ENCODE data around the gene USP35.

USP35 gene

DNA sequence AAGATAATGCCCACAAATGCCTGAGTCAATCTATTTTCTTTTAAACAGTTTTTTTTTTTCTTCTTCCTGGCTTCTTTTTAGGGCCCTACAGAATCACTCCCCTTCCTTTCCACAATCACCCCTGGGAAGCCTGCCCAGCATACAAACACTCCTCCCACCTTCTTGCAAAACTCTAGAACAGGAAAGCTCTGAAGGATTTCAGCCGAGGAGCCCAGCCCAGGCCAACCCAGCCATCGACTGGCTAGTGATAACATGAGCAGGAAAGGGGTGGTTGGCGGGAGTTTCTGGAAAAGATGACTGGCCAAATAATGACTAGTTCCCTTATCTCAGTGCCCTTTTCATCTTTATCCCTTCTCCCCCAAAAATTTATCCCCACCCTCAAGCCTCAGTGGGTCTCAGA lies 68.2 kb downstream of the USP35 start:
- no peaks in the 10 kb centered on the region for H3K27me3 ChIP-seq (ENCODE audit: insufficient read depth, low read length, poor library complexity)
- H4K8ac ChIP-seq (ENCODE audit: low read depth, low read length): no peak overlapping the region
- H2BK120ac ChIP-seq (ENCODE audit: low read depth, low read length): no peak overlapping the region
- DNase-seq: peak; percentile 27
- H3K9ac ChIP-seq (ENCODE audit: low read length): no peak overlapping the region
- no peak overlapping the region for H3K27ac ChIP-seq (ENCODE audit: low read depth, low read length)
- H2BK5ac ChIP-seq (ENCODE audit: low read length): no peak overlapping the region
- H3K18ac ChIP-seq (ENCODE audit: low read length): no peak overlapping the region
- H3K79me1 ChIP-seq (ENCODE audit: low read length): no peaks in the 10 kb centered on the region
- H3K56ac ChIP-seq (ENCODE audit: low read length): no peak overlapping the region
- no peak overlapping the region for H2BK15ac ChIP-seq (replicated peaks; ENCODE audit: low read depth)
- H3K4ac ChIP-seq (ENCODE audit: low read depth, low read length): peak overlapping the region; percentile 9
- H3K4me3 ChIP-seq (ENCODE audit: low read length): no peak overlapping the region
- H2AK5ac ChIP-seq (ENCODE audit: low read length): no peak overlapping the region
- no peak overlapping the region for H3K4me2 ChIP-seq (ENCODE audit: low read length)
- no peaks in the 10 kb centered on the region for H3K36me3 ChIP-seq (ENCODE audit: control insufficient read depth, insufficient read depth, low read length)
- H4K5ac ChIP-seq (ENCODE audit: low read length): no peak overlapping the region
- H3K79me2 ChIP-seq (ENCODE audit: control insufficient read depth, insufficient read depth, low read length): no peaks in the 10 kb centered on the region
- peaks cover 11% of the 10 kb centered on the region for H3K4me1 ChIP-seq (ENCODE audit: control insufficient read depth, low read depth, low read length)
- no CpG with 5 or more reads among the region's 3 CpGs for WGBS (ENCODE audit: extremely low coverage, insufficient coverage, low lambda C conversion rate)
- no peak overlapping the region for H3K23ac ChIP-seq (ENCODE audit: low read length)

DNA sequence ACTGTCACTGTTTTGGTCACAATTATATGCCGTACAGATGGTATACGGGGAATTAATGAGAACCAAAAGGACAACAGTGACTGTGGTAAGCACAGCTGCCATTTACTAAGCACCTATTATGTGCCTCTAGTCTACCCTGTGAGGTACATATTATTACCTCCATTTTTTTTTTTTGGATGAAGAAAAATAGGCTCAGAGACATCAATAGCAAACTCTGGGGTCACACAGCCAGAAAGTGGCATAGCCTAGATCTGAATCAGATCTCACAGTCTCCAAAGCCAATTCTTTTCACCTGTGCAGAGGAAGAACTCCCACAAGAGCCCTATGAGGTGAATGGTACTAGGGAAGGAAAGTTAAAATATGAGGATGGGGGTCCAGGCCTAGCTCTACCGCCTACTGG lies 68.9 kb downstream of the USP35 start:
- Histone ChIP-seq H4K5ac (ENCODE audit: low read length) (no peak overlapping the region), H2BK5ac (ENCODE audit: low read length) (no peak overlapping the region), H3K23ac (ENCODE audit: low read length) (no peak overlapping the region), H2BK15ac (replicated peaks; ENCODE audit: low read depth) (no peak overlapping the region), H3K79me2 (ENCODE audit: control insufficient read depth, insufficient read depth, low read length) (no peaks in the 10 kb centered on the region), H3K4me3 (ENCODE audit: low read length) (no peak overlapping the region), H3K18ac (ENCODE audit: low read length) (no peak overlapping the region), H2AK5ac (ENCODE audit: low read length) (no peak overlapping the region), H3K36me3 (ENCODE audit: control insufficient read depth, insufficient read depth, low read length) (no peaks in the 10 kb centered on the region), H4K8ac (ENCODE audit: low read depth, low read length) (no peak overlapping the region), H3K27ac (ENCODE audit: low read depth, low read length) (no peak overlapping the region), H3K56ac (ENCODE audit: low read length) (no peak overlapping the region), H2BK120ac (ENCODE audit: low read depth, low read length) (no peak overlapping the region), H3K4me2 (ENCODE audit: low read length) (no peak overlapping the region), H3K79me1 (ENCODE audit: low read length) (no peaks in the 10 kb centered on the region), H3K4ac (ENCODE audit: low read depth, low read length) (no peak overlapping the region), H3K4me1 (ENCODE audit: control insufficient read depth, low read depth, low read length) (peaks cover 18% of the 10 kb centered on the region), H3K27me3 (ENCODE audit: insufficient read depth, low read length, poor library complexity) (no peaks in the 10 kb centered on the region), H3K9ac (ENCODE audit: low read length) (no peak overlapping the region)
- no CpG with 5 or more reads among the region's 3 CpGs for WGBS (ENCODE audit: extremely low coverage, insufficient coverage, low lambda C conversion rate)
- DNase-seq: no peak

DNA sequence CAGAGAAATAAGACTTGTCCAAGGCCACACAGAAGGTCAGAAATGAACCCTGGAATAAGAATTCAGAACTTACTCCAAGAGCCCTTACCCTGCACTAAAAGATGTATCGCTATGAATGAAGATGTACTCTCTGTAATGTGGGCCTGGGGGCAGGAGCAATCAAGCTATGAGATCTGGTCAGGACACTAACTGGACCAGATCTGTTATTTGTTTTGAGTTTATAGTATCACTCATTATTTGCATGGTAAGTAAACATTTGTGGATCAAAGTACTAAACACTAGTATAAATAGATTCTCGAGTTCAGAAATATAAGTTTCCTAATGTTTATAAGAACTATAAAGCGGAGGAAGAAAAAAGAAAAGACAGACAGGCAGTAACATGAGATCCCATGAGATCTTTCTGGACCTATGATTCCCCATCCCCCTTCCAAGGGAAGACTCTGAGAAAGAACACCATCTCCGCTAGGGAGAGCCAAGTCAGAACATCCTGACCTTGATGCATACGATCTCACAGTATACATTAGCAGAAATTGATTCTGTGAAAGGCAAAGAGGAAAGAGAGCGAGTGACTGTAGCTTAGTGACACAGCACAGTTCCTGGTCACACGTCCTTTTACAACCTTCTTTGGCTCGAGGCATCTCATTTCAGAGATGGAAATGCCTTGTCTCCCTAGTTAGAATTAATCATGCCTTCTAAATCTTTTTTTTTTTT lies 71.2 kb downstream of the USP35 start:
- H2BK5ac ChIP-seq (ENCODE audit: low read length): no peak overlapping the region
- no peak overlapping the region for H4K5ac ChIP-seq (ENCODE audit: low read length)
- H3K36me3 ChIP-seq (ENCODE audit: control insufficient read depth, insufficient read depth, low read length): no peaks in the 10 kb centered on the region
- no peak overlapping the region for H3K9ac ChIP-seq (ENCODE audit: low read length)
- no peaks in the 10 kb centered on the region for H3K79me1 ChIP-seq (ENCODE audit: low read length)
- no peak overlapping the region for H2AK5ac ChIP-seq (ENCODE audit: low read length)
- H3K4me2 ChIP-seq (ENCODE audit: low read length): no peak overlapping the region
- H2BK120ac ChIP-seq (ENCODE audit: low read depth, low read length): no peak overlapping the region
- H3K27ac ChIP-seq (ENCODE audit: low read depth, low read length): no peak overlapping the region
- H4K8ac ChIP-seq (ENCODE audit: low read depth, low read length): no peak overlapping the region
- H3K56ac ChIP-seq (ENCODE audit: low read length): peak overlapping the region; percentile 66
- H3K79me2 ChIP-seq (ENCODE audit: control insufficient read depth, insufficient read depth, low read length): no peaks in the 10 kb centered on the region
- no peak overlapping the region for H3K4ac ChIP-seq (ENCODE audit: low read depth, low read length)
- H3K18ac ChIP-seq (ENCODE audit: low read length): no peak overlapping the region
- no peak overlapping the region for H2BK15ac ChIP-seq (replicated peaks; ENCODE audit: low read depth)
- H3K4me1 ChIP-seq (ENCODE audit: control insufficient read depth, low read depth, low read length): peaks cover 18% of the 10 kb centered on the region
- no peaks in the 10 kb centered on the region for H3K27me3 ChIP-seq (ENCODE audit: insufficient read depth, low read length, poor library complexity)
- no peak overlapping the region for H3K4me3 ChIP-seq (ENCODE audit: low read length)
- no CpG with 5 or more reads among the region's 8 CpGs for WGBS (ENCODE audit: extremely low coverage, insufficient coverage, low lambda C conversion rate)
- no peak overlapping the region for H3K23ac ChIP-seq (ENCODE audit: low read length)
- DNase-seq: no peak

DNA sequence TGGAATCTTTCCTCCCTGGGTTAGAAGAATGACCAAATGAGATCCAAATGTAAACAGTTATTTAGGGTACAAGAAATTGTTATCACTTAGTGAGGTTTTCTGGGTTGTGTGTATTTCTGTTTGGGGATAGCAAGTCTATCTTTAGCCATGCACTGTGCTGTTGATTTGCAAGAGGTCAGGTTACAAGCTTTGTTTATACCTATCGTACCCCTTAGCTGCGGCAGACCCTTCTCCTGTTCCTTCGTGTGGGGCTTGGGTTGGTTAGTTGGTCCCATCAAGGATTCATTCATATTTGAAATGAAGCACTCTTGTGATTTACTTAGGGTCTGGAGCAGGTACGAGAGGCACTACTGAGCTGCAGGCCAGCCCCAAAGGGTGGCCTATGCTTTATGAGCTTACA lies 72.6 kb downstream of the USP35 start:
- H4K5ac ChIP-seq (ENCODE audit: low read length): no peak overlapping the region
- no peak overlapping the region for H2AK5ac ChIP-seq (ENCODE audit: low read length)
- H4K8ac ChIP-seq (ENCODE audit: low read depth, low read length): no peak overlapping the region
- no peak overlapping the region for H3K4ac ChIP-seq (ENCODE audit: low read depth, low read length)
- H2BK5ac ChIP-seq (ENCODE audit: low read length): peak overlapping the region; percentile 61
- no peak overlapping the region for H3K23ac ChIP-seq (ENCODE audit: low read length)
- H3K79me1 ChIP-seq (ENCODE audit: low read length): no peaks in the 10 kb centered on the region
- DNase-seq: no peak
- H3K4me3 ChIP-seq (ENCODE audit: low read length): no peak overlapping the region
- H3K18ac ChIP-seq (ENCODE audit: low read length): peak overlapping the region; percentile 13
- peak overlapping the region; percentile 35 for H2BK120ac ChIP-seq (ENCODE audit: low read depth, low read length)
- H3K9ac ChIP-seq (ENCODE audit: low read length): peak overlapping the region; percentile 5
- H3K79me2 ChIP-seq (ENCODE audit: control insufficient read depth, insufficient read depth, low read length): no peaks in the 10 kb centered on the region
- no CpG with 5 or more reads among the region's 4 CpGs for WGBS (ENCODE audit: extremely low coverage, insufficient coverage, low lambda C conversion rate)
- no peaks in the 10 kb centered on the region for H3K27me3 ChIP-seq (ENCODE audit: insufficient read depth, low read length, poor library complexity)
- no peak overlapping the region for H2BK15ac ChIP-seq (replicated peaks; ENCODE audit: low read depth)
- H3K27ac ChIP-seq (ENCODE audit: low read depth, low read length): peak overlapping the region; percentile 15
- no peaks in the 10 kb centered on the region for H3K36me3 ChIP-seq (ENCODE audit: control insufficient read depth, insufficient read depth, low read length)
- peak overlapping the region; percentile 65 for H3K56ac ChIP-seq (ENCODE audit: low read length)
- H3K4me1 ChIP-seq (ENCODE audit: control insufficient read depth, low read depth, low read length): peaks cover 18% of the 10 kb centered on the region
- H3K4me2 ChIP-seq (ENCODE audit: low read length): no peak overlapping the region

DNA sequence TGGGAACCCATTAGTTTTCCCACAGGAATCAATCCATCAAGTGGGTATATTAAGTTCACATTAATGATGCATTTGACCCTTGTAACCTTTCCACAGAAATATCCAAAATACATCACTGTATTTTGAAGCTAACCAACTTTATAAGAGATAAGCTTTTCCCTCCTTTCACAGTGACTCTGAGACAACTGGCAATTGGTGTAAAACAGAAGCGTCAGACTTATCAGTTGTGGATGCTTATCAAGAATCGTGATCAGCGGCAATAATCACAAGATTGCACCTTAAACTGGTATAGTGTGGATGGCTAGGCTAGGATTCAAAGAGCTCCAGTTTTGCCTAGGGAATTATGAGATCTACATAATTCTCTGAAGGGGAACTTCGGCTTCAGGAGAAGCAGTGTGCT lies 73.1 kb downstream of the USP35 start:
- Histone ChIP-seq H3K4me1 (ENCODE audit: control insufficient read depth, low read depth, low read length) (peaks cover 18% of the 10 kb centered on the region), H3K23ac (ENCODE audit: low read length) (no peak overlapping the region), H4K5ac (ENCODE audit: low read length) (no peak overlapping the region), H2BK120ac (ENCODE audit: low read depth, low read length) (peak overlapping the region; percentile 35), H4K8ac (ENCODE audit: low read depth, low read length) (no peak overlapping the region), H3K27me3 (ENCODE audit: insufficient read depth, low read length, poor library complexity) (no peaks in the 10 kb centered on the region), H3K79me1 (ENCODE audit: low read length) (no peaks in the 10 kb centered on the region), H2BK15ac (replicated peaks; ENCODE audit: low read depth) (no peak overlapping the region), H3K4me3 (ENCODE audit: low read length) (no peak overlapping the region), H3K9ac (ENCODE audit: low read length) (no peak overlapping the region), H3K79me2 (ENCODE audit: control insufficient read depth, insufficient read depth, low read length) (no peaks in the 10 kb centered on the region), H3K27ac (ENCODE audit: low read depth, low read length) (no peak overlapping the region), H2BK5ac (ENCODE audit: low read length) (peak overlapping the region; percentile 61), H3K4me2 (ENCODE audit: low read length) (no peak overlapping the region), H3K56ac (ENCODE audit: low read length) (no peak overlapping the region), H2AK5ac (ENCODE audit: low read length) (no peak overlapping the region), H3K18ac (ENCODE audit: low read length) (peak overlapping the region; percentile 13), H3K4ac (ENCODE audit: low read depth, low read length) (no peak overlapping the region), H3K36me3 (ENCODE audit: control insufficient read depth, insufficient read depth, low read length) (no peaks in the 10 kb centered on the region)
- WGBS (ENCODE audit: extremely low coverage, insufficient coverage, low lambda C conversion rate): no CpG with 5 or more reads among the region's 4 CpGs
- peak; percentile 70 for DNase-seq

DNA sequence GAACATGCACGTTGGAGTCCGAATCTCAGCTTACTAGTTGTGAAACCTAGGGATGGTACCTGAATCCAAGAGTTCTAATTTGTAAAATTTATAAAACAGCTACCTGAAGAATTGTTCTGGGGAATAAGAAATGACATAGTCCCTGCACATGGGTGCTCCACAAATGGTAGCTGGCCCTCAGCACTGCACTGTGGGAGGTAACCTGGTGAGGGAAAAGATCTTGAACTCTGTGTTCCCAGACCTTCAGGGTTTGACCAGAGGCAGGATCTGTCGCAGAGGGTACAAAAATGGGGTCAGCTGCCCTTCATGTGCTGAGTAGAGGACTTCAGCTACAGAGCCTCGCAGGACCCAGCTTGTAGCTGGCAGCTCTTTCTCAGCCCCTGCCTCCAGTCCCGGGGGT lies 73.5 kb downstream of the USP35 start:
- WGBS (ENCODE audit: extremely low coverage, insufficient coverage, low lambda C conversion rate): no CpG with 5 or more reads among the region's 5 CpGs
- no peak overlapping the region for H3K27ac ChIP-seq (ENCODE audit: low read depth, low read length)
- peak overlapping the region; percentile 29 for H2AK5ac ChIP-seq (ENCODE audit: low read length)
- H3K4me3 ChIP-seq (ENCODE audit: low read length): no peak overlapping the region
- no peaks in the 10 kb centered on the region for H3K36me3 ChIP-seq (ENCODE audit: control insufficient read depth, insufficient read depth, low read length)
- H3K4me2 ChIP-seq (ENCODE audit: low read length): no peak overlapping the region
- peak overlapping the region; percentile 27 for H3K56ac ChIP-seq (ENCODE audit: low read length)
- no peak overlapping the region for H2BK15ac ChIP-seq (replicated peaks; ENCODE audit: low read depth)
- H3K27me3 ChIP-seq (ENCODE audit: insufficient read depth, low read length, poor library complexity): no peaks in the 10 kb centered on the region
- H4K8ac ChIP-seq (ENCODE audit: low read depth, low read length): no peak overlapping the region
- DNase-seq: no peak
- H3K4me1 ChIP-seq (ENCODE audit: control insufficient read depth, low read depth, low read length): peaks cover 16% of the 10 kb centered on the region
- no peak overlapping the region for H3K23ac ChIP-seq (ENCODE audit: low read length)
- H3K9ac ChIP-seq (ENCODE audit: low read length): peak overlapping the region; percentile 6
- H3K79me1 ChIP-seq (ENCODE audit: low read length): no peaks in the 10 kb centered on the region
- peak overlapping the region; percentile 87 for H3K4ac ChIP-seq (ENCODE audit: low read depth, low read length)
- no peaks in the 10 kb centered on the region for H3K79me2 ChIP-seq (ENCODE audit: control insufficient read depth, insufficient read depth, low read length)
- no peak overlapping the region for H2BK120ac ChIP-seq (ENCODE audit: low read depth, low read length)
- H3K18ac ChIP-seq (ENCODE audit: low read length): peak overlapping the region; percentile 4
- H4K5ac ChIP-seq (ENCODE audit: low read length): no peak overlapping the region
- peak overlapping the region; percentile 17 for H2BK5ac ChIP-seq (ENCODE audit: low read length)

Data from mesendoderm (in vitro differentiated cells).